HG02610 (cell line): ENCODE data around the gene EHBP1.
"Not testable (repeated sequence)": the region's sequence is repeated elsewhere in the genome, so short reads cannot be mapped to it uniquely, and the experiment has no call there.

Experiments used
- ATAC-seq: cut with Tn5 transposase; IDR thresholded peaks from one replicate; pipeline ENCODE4 v1.9.1; 2021; ENCODE audit warnings: mild to moderate bottlenecking, moderate library complexity; ENCODE audit not compliant: unreplicated experiment

Gene EHBP1

GRCh38 chr2:62704654-62705006 is 883 bp upstream of the EHBP1 start:
- no peak for ATAC-seq

DNA sequence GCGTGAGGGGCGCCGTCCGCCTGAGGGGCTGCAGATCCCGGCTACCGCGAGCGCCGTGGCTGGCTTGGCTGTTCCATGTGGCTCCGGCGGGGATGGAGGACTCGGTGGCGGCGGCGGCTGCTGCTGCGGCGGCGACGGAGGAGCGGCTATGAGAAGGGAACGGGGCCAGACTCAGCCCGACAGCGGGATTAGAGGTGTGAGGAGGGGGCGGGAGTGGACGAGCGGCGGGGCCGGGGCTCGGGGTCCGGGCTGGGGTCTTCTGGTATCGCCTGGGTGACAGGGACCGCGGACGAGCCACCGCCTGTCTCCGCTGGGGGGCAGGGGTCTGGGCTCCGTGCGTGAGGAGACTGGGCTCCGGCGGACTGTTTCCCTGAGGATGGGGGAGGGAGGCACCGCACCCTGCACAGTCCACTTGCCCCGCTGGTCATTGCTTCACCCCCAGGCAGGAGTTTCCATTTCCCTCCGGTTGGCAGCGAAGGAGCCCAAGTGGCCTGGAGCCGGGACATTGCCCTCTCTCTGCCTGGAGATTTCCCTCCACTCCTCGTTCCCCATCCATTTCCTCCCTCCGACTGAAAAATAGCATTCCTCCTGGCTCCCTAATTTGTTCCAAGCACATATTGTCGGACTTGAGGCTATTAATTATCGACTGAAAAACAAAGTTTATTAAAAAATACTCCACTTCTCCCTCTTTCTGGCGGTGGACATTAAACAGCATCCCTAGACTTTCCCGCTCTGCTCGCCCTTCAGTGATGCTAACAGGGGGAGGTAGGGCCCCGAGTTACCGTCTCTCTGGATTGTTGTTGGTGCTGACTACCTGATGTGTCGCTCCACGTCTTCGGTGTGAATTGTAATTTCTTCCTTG is 577 bp downstream of the EHBP1 start:
- ATAC-seq: no peak

- ATAC-seq: no peak
Measured at GRCh38 chr2:62706721-62707521, 1.4 kb downstream of the EHBP1 start.

DNA sequence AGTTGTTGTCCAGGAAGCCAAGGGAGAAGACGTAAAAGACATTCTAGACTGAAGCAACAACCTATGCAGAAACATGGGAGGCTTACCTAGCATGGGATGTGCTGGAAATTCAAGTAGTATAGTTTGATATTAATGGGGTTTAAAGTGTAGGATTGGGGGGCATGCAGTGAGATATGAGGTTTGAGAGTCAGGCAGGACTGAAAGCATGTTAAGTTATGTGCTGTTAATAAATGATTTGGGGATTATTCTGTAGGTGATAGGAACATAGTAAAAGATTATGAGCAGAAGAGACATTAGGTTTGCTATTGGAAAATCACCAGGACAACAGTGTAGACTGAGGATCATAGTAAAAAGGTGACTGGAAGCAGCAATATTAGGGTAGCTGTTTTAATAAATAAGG is 3.2 kb downstream of the EHBP1 start:
- no peak for ATAC-seq

- no peak for ATAC-seq
Measured at GRCh38 chr2:62711832-62712494, 6.5 kb downstream of the EHBP1 start.

DNA sequence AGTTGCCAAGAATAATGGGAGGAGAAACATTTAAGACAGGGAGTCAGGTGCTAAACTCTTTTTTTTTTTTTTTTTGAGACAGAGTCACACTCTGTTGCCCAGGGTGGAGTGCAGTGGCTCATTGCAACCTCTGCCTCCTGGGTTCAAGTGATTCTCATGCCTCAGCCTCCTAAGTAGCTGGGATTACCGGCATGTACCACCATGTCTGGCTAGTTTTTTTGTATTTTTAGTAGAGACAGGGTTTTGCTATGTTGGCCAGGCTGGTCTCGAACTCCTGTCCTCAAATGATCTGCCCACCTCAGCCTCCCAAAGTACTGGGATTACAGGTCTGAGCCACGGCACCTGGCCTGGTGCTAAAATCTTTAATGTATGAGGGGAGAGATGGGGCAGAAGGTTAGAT is 7.7 kb downstream of the EHBP1 start:
- ATAC-seq: not testable (repeated sequence)

GRCh38 chr2:62713837-62714236 is 8.3 kb downstream of the EHBP1 start:
- no peak for ATAC-seq

DNA sequence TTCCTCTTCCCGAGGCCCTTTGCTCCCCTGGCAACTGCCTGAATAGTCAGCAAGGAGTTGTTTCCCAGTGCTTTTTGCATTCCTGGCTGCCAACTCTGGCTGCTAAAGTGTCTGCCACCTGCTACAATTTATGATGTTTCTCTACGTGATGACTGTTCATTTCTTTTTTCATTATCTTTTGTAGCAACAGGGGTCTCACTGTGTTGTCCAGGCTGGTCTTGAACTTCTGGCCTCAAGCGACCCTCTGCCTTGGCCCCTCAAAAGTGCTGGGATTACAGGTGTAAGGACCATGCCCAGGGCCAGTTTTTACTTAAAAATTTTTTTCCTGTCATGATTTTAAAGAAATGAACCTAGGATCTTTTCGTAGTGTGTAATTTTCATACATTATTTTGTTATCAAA is 11.3 kb downstream of the EHBP1 start:
- ATAC-seq: no peak

GRCh38 chr2:62717503-62718081 is 12.1 kb downstream of the EHBP1 start:
- no peak for ATAC-seq

DNA sequence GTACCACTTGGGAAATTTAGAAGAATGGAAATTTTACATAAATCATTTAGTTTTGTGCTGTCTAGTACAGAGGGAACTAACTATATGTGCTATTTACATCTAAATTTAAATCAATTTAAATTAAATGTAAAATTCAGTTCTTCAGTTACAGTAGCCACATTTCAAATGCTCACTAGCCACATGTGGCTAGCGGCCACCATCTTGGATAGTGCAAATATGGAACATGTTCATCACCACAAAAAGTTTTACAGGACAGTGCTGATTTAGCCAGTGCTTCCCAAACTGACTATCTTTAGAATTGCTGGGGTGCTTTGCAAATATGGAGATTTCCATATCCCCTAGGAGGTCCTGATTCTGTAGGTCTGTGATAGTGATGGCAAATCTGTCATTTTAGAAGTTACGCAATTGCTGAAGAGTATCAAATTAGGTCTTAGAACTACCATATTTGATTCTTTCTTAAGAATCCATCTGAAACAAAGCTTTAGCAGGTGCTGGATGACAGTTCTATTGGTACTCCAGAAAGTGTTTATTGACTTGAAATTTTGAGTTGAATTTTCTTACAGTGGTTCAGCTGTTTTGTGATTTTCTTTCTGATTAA is 12.8 kb downstream of the EHBP1 start:
- no peak for ATAC-seq

DNA sequence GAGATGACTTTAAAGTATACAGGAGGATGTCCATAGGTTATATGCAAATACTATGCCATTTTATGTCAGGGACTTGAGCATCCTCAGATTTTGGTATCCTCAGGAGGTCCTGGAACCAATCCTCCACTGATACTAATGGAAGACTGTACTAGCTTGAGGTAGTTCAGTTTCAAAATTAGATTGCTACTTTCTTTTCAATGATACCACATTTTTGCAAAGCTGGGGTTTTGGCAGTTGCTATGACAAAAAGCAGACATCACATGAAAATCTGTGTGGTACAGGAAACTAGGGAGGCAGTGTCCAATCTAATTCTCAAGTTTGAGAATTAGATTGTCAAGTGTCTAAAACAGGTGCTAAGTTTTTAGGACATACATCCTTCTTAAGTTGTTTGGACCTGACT is 14.2 kb downstream of the EHBP1 start:
- ATAC-seq: peak; percentile 45

- ATAC-seq: no peak
Measured at GRCh38 chr2:62722679-62723078, 17.2 kb downstream of the EHBP1 start.

GRCh38 chr2:62723253-62723652 is 17.7 kb downstream of the EHBP1 start:
- ATAC-seq: no peak

DNA sequence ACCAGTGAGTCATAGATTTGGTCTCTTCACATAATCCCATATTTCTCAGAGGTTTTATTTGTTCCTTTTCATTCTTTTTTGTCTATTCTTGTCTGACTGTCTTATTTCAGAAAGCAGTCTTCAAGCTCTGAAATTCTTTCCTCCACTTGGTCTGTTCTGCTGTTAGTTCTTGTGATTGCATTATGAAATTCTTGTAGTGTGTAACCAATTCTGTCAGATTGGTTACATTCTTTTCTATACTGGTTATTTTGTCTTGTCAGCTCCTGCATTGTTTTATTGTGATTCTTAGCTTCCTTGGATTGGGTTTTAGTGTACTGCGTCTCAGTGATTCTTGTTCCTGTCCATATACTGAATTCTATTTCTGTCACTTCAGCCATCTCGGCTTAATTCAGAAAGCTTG is 18.6 kb downstream of the EHBP1 start:
- ATAC-seq: no peak

GRCh38 chr2:62724886-62725711 is 19.6 kb downstream of the EHBP1 start:
- no peak for ATAC-seq

GRCh38 chr2:62725712-62726055 is 20.2 kb downstream of the EHBP1 start:
- ATAC-seq: no peak

GRCh38 chr2:62727259-62727867 is 21.9 kb downstream of the EHBP1 start:
- ATAC-seq: peak; percentile 79

GRCh38 chr2:62727876-62728566 is 22.5 kb downstream of the EHBP1 start:
- ATAC-seq: peak; percentile 46

DNA sequence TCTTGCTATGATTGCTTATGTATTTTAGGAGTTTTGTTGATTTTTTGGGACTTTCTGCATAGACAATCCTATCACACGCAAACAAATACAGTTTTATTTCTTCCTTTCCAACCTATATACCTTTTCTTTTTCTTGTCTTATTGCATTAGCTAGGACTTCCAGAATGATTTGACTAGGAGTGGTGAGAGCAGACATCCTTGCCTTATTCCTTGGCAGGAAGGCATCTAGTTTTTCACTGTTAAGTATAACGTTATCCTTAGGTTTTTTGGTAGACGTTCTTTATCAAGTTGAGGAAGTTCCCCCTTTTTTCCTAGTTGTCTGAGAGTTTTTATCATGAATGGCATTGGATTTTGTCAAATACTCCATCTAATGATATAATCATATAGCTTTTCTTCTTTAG is 25.8 kb downstream of the EHBP1 start:
- no peak for ATAC-seq
